ENCODE results near the gene CEP170B. TPM values are rescaled to one million over a fixed set of nuclear protein-coding genes. Genes with fewer than 3 reads are reported as not detected.

The CEP170B gene
- total RNA-seq (35.0 and 38.6 TPM in 2 replicates), polyA plus RNA-seq (13.9 and 16.7 TPM in 2 replicates), polyA minus RNA-seq (8.0 and 9.5 TPM in 2 replicates), Bru-seq, nascent RNA (percentile 49 among the genes with signal in this experiment), BruChase-seq, experiment 1, labeled RNA remaining after a 6-hour chase (percentile 87 among the genes with signal in this experiment), BruChase-seq, experiment 2, labeled RNA remaining after a 2-hour chase (percentile 72 among the genes with signal in this experiment)
- 8.4 and 12.7 TPM in 2 replicates for polyA plus RNA-seq (2011; cell fraction: cytosol; rRNA removed)
- 48.5 and 49.5 TPM in 2 replicates for polyA plus RNA-seq (2011; cell fraction: nucleus; rRNA removed)
- 17.7 and 23.4 TPM in 2 replicates for polyA plus RNA-seq (2012)
- polyA minus RNA-seq (2011; cell fraction: cytosol; rRNA and poly(A)+ RNA removed), result 9.2 TPM
- 8.2 and 15.8 TPM in 2 replicates for polyA minus RNA-seq (2011; cell fraction: nucleus; rRNA and poly(A)+ RNA removed)
- long read RNA-seq, partial matches to known transcripts, result 23 of 25 reads
- long read RNA-seq, other reads (novel, unspliced or antisense), result 2 of 25 reads

DNA sequence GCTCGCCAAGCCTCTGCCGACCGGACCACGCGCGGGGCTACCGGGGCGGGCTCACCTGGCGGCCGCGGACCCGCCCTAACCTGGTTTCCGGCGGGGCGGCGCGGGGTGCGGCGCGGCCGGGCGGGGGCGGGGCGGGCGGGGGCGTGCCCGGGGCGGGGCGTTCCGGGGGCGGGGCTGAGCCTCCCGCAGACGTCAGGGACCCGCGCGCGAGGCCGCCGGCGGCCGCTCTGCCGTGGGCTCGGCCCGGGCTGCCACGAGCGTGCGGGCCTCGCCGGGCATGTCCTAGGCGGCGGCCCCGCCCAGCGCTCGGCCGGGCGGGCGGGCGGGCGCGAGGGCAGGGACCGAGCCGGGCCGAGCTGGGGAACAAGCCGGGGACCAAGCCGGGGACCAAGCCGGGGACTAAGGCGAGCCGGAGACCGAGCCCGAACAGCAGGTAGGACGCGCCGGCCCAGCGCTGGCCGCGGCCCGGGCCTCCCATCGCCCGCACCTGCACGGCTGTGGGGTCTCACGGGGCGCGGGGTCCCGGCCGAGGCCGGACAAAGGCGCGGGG lies at the start of gene CEP170B:
CEP170B (plus strand) TSS at position 188 of the 550 bp plus-strand sequence. CDS start 3,183 bp downstream, outside the sequence.
- peak within 1 kb of the TSS; percentile 28 for H3K4me2 ChIP-seq (ENCODE audit: insufficient read depth, low read length)
- intact Hi-C loops (cut with micrococcal nuclease) (loop anchor here (1.0 to 2.0 kb wide), 2 partner anchors 38 to 97 kb away; no protein-coding TSS in a partner anchor), dilution Hi-C loops (cut with MboI; ENCODE audit: extremely low pct_ligation_motif_present, low sequenced_read_pairs) (no loop called here)
- no peaks in the 10 kb centered on the region for H3K9me1 ChIP-seq (replicated peaks; ENCODE audit: control insufficient read depth, extremely low read depth, insufficient read depth, low read length)
- peaks cover 20% of the 10 kb centered on the region for H3K79me2 ChIP-seq (ENCODE audit: control insufficient read depth, insufficient read depth, low read length)
- no peak for TF ChIP-seq GATA2 (IDR thresholded peaks at IDR 0.05; ENCODE audit: insufficient read depth, insufficient read length, low read depth, low read length)
- no peak for TF ChIP-seq POLR2A (IDR thresholded peaks at IDR 0.05; ENCODE audit: low read depth, low read length)
- no peak for TF ChIP-seq CTCF (IDR thresholded peaks at IDR 0.05; ENCODE audit: extremely low read depth in 1 of 2, insufficient read depth in 1 of 2, low read depth in 1 of 2, low read length in 2 of 2)
- no peak for TF ChIP-seq POLR2AphosphoS5 (IDR thresholded peaks at IDR 0.05; ENCODE audit: insufficient read depth, low read depth, low read length)
- no peak for TF ChIP-seq EZH2 (IDR thresholded peaks at IDR 0.05; ENCODE audit: borderline replicate concordance, low read depth, low read length, severe bottlenecking)
- no peak for TF ChIP-seq MYC (IDR thresholded peaks at IDR 0.05; ENCODE audit: low read depth, low read length)
- TF ChIP-seq FOS (IDR thresholded peaks at IDR 0.05; ENCODE audit: borderline replicate concordance, insufficient read depth, low read length), result no peak
- no peak for TF ChIP-seq JUN (IDR thresholded peaks at IDR 0.05; ENCODE audit: borderline replicate concordance, insufficient read depth, insufficient read length, low read depth)
- TF ChIP-seq, protein P1, sequence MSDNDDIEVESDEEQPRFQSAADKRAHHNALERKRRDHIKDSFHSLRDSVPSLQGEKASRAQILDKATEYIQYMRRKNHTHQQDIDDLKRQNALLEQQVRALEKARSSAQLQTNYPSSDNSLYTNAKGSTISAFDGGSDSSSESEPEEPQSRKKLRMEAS (IDR thresholded peaks at IDR 0.05; ENCODE audit: insufficient read depth, insufficient read length), result no peak
- POLR2A ChIA-PET, result interaction anchor here (0.7 kb wide), 2 partner anchors 62 to 164 kb away, joined by 9 read pairs; no protein-coding TSS in a partner anchor
- H3K4me3 ChIP-seq (replicated peaks in 1 of 3; ENCODE audit: insufficient read depth in 1 of 3, low read depth in 1 of 3, low read length in 3 of 3), result peak within 1 kb of the TSS; percentile 28 to 63 (median 44)
- H2AFZ ChIP-seq (ENCODE audit: low read depth, low read length), result peak within 1 kb of the TSS; percentile 41
- no TSS peak for BruUV-seq (replicated peaks)
- H3K4me1 ChIP-seq (ENCODE audit: control insufficient read depth, extremely low read depth, insufficient read depth, low read length), result peaks cover 5% of the 10 kb centered on the region
- peak; percentile 9 for DNase-seq (ENCODE audit: low read depth, low spot score)
- peaks cover 13 to 16% of the 10 kb centered on the region in 2 experiments for H3K27me3 ChIP-seq (ENCODE audit: control insufficient read depth in 2 of 2, insufficient read depth in 2 of 2, low read length in 2 of 2)
- CTCF ChIA-PET, result interaction anchor here (1.2 to 1.5 kb wide), 2 partner anchors 11 to 38 kb away, joined by 3 to 4 read pairs; no protein-coding TSS in a partner anchor
- peak within 1 kb of the TSS; percentile 51 for H3K9ac ChIP-seq (replicated peaks; ENCODE audit: extremely low read depth, insufficient read depth, low read length)
- H3K27ac ChIP-seq (ENCODE audit: insufficient read depth, low read depth, low read length), result peak within 1 kb of the TSS; percentile 26
- no peaks in the 10 kb centered on the region for H3K36me3 ChIP-seq (ENCODE audit: control insufficient read depth in 2 of 2, extremely low read depth in 1 of 2, insufficient read depth in 2 of 2, low read length in 2 of 2)
- no peaks in the 10 kb centered on the region for H4K20me1 ChIP-seq (replicated peaks; ENCODE audit: control insufficient read depth, extremely low read depth, insufficient read depth, low read length)
- no peaks in the 10 kb centered on the region for H3K9me3 ChIP-seq (replicated peaks; ENCODE audit: control insufficient read depth, insufficient read depth, low read length)
- no peak for FAIRE-seq
